ENCODE results near the gene FXYD4.
"Not testable (repeated sequence)": the region's sequence is repeated elsewhere in the genome, so short reads cannot be mapped to it uniquely, and the experiment has no call there.

Gene FXYD4

GRCh38 chr10:43371418-43371817, at the start of gene FXYD4:
Gene FXYD4, plus strand, starts transcription at chr10:43371636. Its CDS starts 2,111 bp downstream, at chr10:43373747.
- no peak for DNase-seq (ENCODE audit: low read depth in 2 of 2, low spot score in 1 of 2)

GRCh38 chr10:43322331-43322730, 49.1 kb upstream of the FXYD4 start:
- no peak for DNase-seq (ENCODE audit: low read depth in 2 of 2, low spot score in 1 of 2)

- peak; percentile 33 to 71 for DNase-seq (ENCODE audit: low read depth in 2 of 2, low spot score in 1 of 2)
Measured at GRCh38 chr10:43322769-43323168, 48.7 kb upstream of the FXYD4 start.

- no peak for DNase-seq (ENCODE audit: low read depth in 2 of 2, low spot score in 1 of 2)
Measured at GRCh38 chr10:43323245-43323644, 48.2 kb upstream of the FXYD4 start.

GRCh38 chr10:43324876-43325275, 46.6 kb upstream of the FXYD4 start:
- no peak for DNase-seq (ENCODE audit: low read depth in 2 of 2, low spot score in 1 of 2)

- DNase-seq (ENCODE audit: low read depth in 2 of 2, low spot score in 1 of 2) = no peak
Measured at GRCh38 chr10:43327171-43327570, 44.3 kb upstream of the FXYD4 start.

GRCh38 chr10:43327986-43328385, 43.5 kb upstream of the FXYD4 start:
- DNase-seq (ENCODE audit: low read depth in 2 of 2, low spot score in 1 of 2) = no peak

GRCh38 chr10:43328810-43329209, 42.6 kb upstream of the FXYD4 start:
- not testable (repeated sequence) for DNase-seq (ENCODE audit: low read depth in 2 of 2, low spot score in 1 of 2)

GRCh38 chr10:43329246-43329885, 42.1 kb upstream of the FXYD4 start:
- DNase-seq (ENCODE audit: low read depth in 2 of 2, low spot score in 1 of 2) = not testable (repeated sequence)

- DNase-seq (ENCODE audit: low read depth in 2 of 2, low spot score in 1 of 2) = not testable (repeated sequence)
Measured at GRCh38 chr10:43330049-43330823, 41.2 kb upstream of the FXYD4 start.

- not testable (repeated sequence) for DNase-seq (ENCODE audit: low read depth in 2 of 2, low spot score in 1 of 2)
Measured at GRCh38 chr10:43330824-43331127, 40.7 kb upstream of the FXYD4 start.

GRCh38 chr10:43333653-43334052, 37.8 kb upstream of the FXYD4 start:
- DNase-seq (ENCODE audit: low read depth in 2 of 2, low spot score in 1 of 2) = no peak

GRCh38 chr10:43336061-43336460, 35.4 kb upstream of the FXYD4 start:
- no peak for DNase-seq (ENCODE audit: low read depth in 2 of 2, low spot score in 1 of 2)

GRCh38 chr10:43336641-43337318, 34.7 kb upstream of the FXYD4 start:
- DNase-seq (ENCODE audit: low read depth in 2 of 2, low spot score in 1 of 2) = no peak

- not testable (repeated sequence) for DNase-seq (ENCODE audit: low read depth in 2 of 2, low spot score in 1 of 2)
Measured at GRCh38 chr10:43337536-43337935, 33.9 kb upstream of the FXYD4 start.

GRCh38 chr10:43338117-43338516, 33.3 kb upstream of the FXYD4 start:
- no peak for DNase-seq (ENCODE audit: low read depth in 2 of 2, low spot score in 1 of 2)

- DNase-seq (ENCODE audit: low read depth in 2 of 2, low spot score in 1 of 2) = no peak
Measured at GRCh38 chr10:43339136-43339535, 32.3 kb upstream of the FXYD4 start.

GRCh38 chr10:43340101-43340500, 31.3 kb upstream of the FXYD4 start:
- DNase-seq (ENCODE audit: low read depth in 2 of 2, low spot score in 1 of 2) = no peak

GRCh38 chr10:43340619-43341018, 30.8 kb upstream of the FXYD4 start:
- no peak for DNase-seq (ENCODE audit: low read depth in 2 of 2, low spot score in 1 of 2)

GRCh38 chr10:43341450-43341849, 30.0 kb upstream of the FXYD4 start:
- DNase-seq (ENCODE audit: low read depth in 2 of 2, low spot score in 1 of 2) = no peak

GRCh38 chr10:43342279-43343125, 28.9 kb upstream of the FXYD4 start:
- no peak for DNase-seq (ENCODE audit: low read depth in 2 of 2, low spot score in 1 of 2)
